Measurements from ENCODE around the gene ENOX1.

The ENOX1 gene

GRCh38 chr13:43319617-43320444 is 466.9 kb downstream of the ENOX1 start:
- no peak for DNase-seq (ENCODE audit: low spot score)
- in situ Hi-C loops (cut with MboI; ENCODE audit: low pct_unique_long_range_greater_than_20kb, low sequenced_read_pairs, unreplicated experiment), result no loop called here
- TF ChIP-seq, protein P1, sequence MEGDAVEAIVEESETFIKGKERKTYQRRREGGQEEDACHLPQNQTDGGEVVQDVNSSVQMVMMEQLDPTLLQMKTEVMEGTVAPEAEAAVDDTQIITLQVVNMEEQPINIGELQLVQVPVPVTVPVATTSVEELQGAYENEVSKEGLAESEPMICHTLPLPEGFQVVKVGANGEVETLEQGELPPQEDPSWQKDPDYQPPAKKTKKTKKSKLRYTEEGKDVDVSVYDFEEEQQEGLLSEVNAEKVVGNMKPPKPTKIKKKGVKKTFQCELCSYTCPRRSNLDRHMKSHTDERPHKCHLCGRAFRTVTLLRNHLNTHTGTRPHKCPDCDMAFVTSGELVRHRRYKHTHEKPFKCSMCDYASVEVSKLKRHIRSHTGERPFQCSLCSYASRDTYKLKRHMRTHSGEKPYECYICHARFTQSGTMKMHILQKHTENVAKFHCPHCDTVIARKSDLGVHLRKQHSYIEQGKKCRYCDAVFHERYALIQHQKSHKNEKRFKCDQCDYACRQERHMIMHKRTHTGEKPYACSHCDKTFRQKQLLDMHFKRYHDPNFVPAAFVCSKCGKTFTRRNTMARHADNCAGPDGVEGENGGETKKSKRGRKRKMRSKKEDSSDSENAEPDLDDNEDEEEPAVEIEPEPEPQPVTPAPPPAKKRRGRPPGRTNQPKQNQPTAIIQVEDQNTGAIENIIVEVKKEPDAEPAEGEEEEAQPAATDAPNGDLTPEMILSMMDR (IDR thresholded peaks at IDR 0.05; ENCODE audit: extremely low read depth, insufficient read depth, missing control alignments), result no peak

DNA sequence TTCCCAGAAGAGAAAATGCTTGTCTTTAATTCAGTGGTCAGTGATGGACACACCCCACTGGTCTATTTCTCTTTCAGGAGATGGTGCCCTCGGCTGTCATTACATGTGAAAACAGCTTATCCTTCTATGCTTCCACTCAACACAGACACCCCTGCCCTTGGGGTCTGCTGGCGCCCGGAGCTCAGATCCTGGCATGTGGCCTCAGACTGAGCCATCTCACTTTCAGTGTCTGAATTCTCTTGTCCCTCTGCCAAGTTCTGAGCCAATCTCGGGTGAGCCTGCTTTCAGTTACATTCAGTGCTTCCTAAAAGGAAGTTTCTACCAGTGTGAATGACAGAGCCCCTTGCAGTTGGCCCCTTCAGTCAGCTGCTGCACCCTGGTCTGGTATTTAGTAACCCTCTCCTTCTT is 469.8 kb downstream of the ENOX1 start:
- in situ Hi-C loops (cut with MboI; ENCODE audit: low pct_unique_long_range_greater_than_20kb, low sequenced_read_pairs, unreplicated experiment), result no loop called here
- TF ChIP-seq, protein P1 (IDR thresholded peaks at IDR 0.05; ENCODE audit: extremely low read depth, insufficient read depth, missing control alignments), result no peak
- DNase-seq (ENCODE audit: low spot score), result no peak

- DNase-seq (ENCODE audit: low spot score), result no peak
- in situ Hi-C loops (cut with MboI; ENCODE audit: low pct_unique_long_range_greater_than_20kb, low sequenced_read_pairs, unreplicated experiment), result no loop called here
- TF ChIP-seq, protein P1 (IDR thresholded peaks at IDR 0.05; ENCODE audit: extremely low read depth, insufficient read depth, missing control alignments), result no peak
Observed at GRCh38 chr13:43316281-43316680, 470.5 kb downstream of the ENOX1 start.

DNA sequence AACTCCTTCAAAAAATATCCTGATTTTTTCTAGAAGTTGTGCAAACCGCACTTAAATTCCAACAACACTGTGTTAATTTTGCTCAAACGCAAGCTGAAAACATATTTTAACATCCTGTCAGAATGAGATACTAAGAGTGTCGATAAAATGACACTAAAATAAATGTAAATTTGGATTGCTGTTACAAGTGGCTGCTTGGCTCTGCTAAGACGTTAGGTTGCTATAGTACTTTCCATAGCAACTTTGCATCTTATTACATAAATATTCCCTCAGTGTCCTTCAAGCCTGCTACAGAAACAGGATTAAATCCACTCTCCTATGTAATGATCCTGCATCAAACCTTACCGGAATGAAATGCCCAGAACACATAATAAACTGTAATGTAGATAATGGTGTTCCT is 471.2 kb downstream of the ENOX1 start:
- no peak for DNase-seq (ENCODE audit: low spot score)
- in situ Hi-C loops (cut with MboI; ENCODE audit: low pct_unique_long_range_greater_than_20kb, low sequenced_read_pairs, unreplicated experiment), result no loop called here
- TF ChIP-seq, protein P1 (IDR thresholded peaks at IDR 0.05; ENCODE audit: extremely low read depth, insufficient read depth, missing control alignments), result no peak

- no peak for DNase-seq (ENCODE audit: low spot score)
- in situ Hi-C loops (cut with MboI; ENCODE audit: low pct_unique_long_range_greater_than_20kb, low sequenced_read_pairs, unreplicated experiment), result no loop called here
- TF ChIP-seq, protein P1 (IDR thresholded peaks at IDR 0.05; ENCODE audit: extremely low read depth, insufficient read depth, missing control alignments), result no peak
Observed at GRCh38 chr13:43309311-43309710, 477.5 kb downstream of the ENOX1 start.

DNA sequence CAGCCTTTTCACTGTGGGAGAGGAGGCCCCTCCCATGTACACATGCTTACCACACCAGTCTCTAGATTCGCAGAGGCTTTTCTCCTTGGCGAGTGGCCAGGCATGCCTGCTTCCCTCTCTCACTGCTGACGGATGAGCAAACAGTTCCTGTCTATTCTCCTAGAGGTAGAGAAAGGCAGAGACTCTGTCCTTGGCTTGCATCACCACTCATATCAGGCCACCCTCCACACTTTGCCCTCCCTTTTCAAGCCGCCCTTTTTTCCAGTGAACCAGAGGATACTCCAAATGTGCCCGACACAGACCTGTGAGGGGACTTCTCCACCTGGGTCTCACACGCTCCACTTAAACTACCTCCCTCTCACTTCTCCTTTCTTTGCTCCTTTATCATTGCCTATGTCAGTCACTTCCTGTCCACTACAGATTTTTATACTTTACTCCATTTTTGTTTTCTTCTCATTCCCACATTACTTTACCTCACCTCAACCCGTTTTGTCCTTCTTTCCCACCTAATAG is 478.8 kb downstream of the ENOX1 start:
- in situ Hi-C loops (cut with MboI; ENCODE audit: low pct_unique_long_range_greater_than_20kb, low sequenced_read_pairs, unreplicated experiment), result no loop called here
- TF ChIP-seq, protein P1 (IDR thresholded peaks at IDR 0.05; ENCODE audit: extremely low read depth, insufficient read depth, missing control alignments), result no peak
- peak; percentile 54 for DNase-seq (ENCODE audit: low spot score)
